NCI-H82 treated with DMSO at 0.1 percent for 48 hours (cell line): ENCODE results near the gene ANXA10.
"Not testable (repeated sequence)": the region's sequence is repeated elsewhere in the genome, so short reads cannot be mapped to it uniquely, and the experiment has no call there.

Experiments used
- DNase-seq: peaks from one replicate; lab custom pipeline; 2025; ENCODE audit not compliant: unreplicated experiment; lab: John Stamatoyannopoulos, UW

The ANXA10 gene, protein sequence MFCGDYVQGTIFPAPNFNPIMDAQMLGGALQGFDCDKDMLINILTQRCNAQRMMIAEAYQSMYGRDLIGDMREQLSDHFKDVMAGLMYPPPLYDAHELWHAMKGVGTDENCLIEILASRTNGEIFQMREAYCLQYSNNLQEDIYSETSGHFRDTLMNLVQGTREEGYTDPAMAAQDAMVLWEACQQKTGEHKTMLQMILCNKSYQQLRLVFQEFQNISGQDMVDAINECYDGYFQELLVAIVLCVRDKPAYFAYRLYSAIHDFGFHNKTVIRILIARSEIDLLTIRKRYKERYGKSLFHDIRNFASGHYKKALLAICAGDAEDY

GRCh38 chr4:168092176-168092712 is at the start of gene ANXA10:
Gene ANXA10, plus strand, starts transcription at chr4:168092537. Its CDS starts 164 bp downstream, at chr4:168092701.
- no peak for DNase-seq

DNA sequence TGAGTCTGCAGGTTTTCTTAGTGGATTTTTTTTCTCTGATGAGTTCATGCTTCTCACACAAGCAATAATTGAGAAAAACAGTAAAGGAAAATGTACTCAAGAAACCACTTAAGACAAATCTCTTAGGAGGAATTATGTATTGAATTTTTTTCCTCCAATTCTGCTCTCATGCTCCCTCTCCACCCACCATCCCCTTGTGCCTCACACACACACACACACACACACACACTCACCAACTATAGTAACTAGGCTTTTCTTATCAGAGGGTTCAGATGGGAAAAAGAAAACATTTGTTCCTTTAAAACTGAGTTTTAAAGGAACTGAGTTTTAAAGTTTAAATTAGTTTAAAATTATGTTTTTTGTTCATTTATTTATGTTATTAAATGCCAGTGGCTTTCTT is 47.0 kb upstream of the ANXA10 start:
- no peak for DNase-seq

DNA sequence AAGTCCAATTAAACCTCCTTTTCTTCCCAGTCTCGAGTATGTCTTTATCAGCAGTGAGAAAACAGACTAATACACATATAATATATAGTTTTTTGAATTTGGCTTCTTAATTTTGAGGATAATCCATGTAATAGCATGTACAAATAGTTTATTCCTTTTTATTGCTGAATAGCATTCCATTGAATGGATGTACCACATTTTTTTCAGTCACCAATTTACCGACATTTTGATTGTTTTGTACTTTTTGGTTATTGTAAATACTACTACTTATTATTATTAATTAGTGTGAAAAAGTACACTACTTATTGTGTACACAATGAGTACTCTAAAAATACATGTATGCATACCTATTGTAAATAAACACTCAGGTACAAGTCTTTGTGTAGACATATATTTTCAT is 42.3 kb upstream of the ANXA10 start:
- no peak for DNase-seq

GRCh38 chr4:168051526-168051925 is 40.8 kb upstream of the ANXA10 start:
- DNase-seq, result no peak

DNA sequence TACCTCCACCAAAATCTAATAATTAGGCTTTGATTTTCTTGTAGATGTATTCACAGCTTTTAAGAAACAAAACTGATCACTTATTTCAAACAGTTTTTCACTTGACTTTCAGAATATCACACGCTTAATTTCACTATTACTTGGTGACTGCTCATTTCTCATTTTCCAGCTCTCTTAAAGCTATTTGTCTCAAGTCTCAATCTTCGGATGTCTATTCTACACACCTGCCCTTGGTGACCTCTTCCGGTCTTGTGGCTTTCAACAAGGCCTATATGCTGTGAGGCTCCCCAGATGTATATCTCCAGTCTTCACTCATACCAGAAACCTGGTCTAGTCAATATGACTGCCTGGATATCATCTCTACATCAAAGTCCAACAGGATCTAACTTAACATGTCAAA is 34.9 kb upstream of the ANXA10 start:
- no peak for DNase-seq

DNA sequence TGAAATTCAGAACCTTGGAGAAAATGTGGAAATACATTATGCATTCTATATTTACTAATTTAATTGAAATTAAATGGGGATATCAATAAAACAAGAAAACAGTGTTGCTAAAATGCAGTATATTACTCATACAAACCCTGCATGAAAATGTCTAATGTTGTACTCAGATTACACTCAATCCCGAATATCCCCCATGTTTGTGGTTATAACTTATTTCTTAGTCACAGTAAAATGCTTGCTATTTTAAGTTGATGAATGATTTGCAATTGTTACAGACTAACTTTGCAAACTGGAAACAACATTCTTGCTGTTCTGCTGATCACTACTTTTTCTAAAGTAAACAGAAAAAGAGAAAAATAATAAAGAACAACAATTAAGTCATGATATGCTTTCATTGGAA is 33.1 kb upstream of the ANXA10 start:
- no peak for DNase-seq

DNA sequence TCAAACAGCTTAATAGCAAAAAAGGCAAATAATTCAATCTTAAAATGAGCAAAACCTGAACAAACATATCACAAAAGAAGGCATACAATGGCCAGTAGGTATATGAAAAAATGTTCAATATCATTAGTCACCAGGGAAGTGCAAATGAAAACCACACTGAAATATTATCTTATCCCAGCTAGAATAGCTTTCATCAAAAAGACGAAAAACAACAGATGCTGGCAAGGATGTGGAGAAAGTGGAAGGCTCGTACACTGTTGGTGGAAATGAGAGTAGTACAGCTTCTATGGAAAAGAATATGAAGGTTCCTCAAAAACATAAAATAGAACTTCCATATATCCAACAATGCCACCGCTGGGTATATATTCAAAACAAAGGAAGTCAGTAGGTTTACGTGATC is 29.3 kb upstream of the ANXA10 start:
- DNase-seq, result no peak

DNA sequence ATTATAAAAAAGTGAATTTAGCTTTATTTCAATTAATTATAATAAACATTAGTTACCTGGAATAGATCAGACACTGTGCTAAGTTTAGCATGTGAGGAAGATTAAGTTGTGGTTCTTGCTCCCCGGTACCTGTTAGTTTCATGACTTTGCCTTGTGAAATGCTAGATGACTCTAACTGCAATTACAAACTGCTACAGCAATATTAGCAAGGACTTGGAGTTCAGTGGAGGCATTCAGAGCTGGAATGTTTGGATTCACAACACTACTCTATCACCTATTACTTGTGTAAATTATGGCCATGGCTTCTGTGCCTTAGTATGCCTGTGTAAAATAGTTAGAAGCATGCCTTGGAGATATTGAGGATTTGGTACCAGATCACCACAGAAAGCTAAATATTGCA is 21.4 kb upstream of the ANXA10 start:
- DNase-seq, result no peak

DNA sequence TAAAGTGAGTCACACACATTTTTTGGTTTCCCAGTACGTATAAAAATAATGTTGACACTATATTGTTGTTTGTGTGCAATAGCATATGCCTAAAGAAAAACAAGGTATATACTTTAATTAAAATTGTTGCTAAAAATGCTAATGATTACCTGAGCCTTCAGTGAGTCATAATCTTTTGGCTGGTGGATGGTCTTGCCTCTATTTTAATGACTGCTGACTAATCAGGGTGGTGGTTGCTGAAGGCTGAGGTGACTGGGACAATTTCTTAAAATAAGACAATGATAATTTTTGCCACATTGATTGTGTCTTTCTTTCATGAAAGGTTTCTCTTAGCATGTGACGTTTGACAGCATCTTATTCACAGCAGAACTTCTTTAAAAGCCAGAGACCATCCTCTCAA is 21.0 kb upstream of the ANXA10 start:
- DNase-seq, result no peak

- no peak for DNase-seq
Measured at GRCh38 chr4:168074861-168075260, 17.5 kb upstream of the ANXA10 start.

DNA sequence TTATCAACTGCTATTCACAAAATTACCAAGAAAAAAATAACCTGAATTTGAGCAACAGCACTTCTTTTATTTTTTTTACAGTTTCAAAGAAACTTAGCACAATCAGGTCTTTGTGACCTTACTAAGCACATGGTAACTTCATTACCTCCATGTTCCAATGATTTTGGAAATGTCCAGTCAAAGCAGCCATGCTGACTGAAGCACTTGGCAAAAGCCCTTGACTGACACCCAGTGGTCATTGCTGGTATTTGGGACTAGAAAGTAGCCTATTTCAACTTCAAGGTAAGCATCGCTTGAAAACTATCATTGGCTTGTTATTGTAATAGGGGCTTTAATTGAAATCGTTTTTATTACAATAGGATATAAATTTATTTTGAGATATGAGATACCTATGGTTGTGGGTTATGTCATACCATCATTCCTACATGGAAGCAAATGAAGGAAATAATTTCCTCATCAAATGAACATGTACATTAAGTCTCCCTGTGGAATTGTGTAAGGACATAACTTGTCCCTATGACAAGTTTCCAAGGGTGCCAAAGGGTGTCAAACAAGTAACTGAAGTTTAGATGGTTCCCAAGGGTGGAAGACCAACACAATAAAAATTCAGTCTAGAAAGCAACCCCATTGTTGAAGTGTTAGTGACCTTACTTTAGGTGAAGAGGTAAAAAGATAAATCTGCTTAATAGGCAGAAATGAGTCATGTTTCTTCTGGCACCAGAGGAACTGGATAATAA is 15.2 kb upstream of the ANXA10 start:
- peak; percentile 1 for DNase-seq

DNA sequence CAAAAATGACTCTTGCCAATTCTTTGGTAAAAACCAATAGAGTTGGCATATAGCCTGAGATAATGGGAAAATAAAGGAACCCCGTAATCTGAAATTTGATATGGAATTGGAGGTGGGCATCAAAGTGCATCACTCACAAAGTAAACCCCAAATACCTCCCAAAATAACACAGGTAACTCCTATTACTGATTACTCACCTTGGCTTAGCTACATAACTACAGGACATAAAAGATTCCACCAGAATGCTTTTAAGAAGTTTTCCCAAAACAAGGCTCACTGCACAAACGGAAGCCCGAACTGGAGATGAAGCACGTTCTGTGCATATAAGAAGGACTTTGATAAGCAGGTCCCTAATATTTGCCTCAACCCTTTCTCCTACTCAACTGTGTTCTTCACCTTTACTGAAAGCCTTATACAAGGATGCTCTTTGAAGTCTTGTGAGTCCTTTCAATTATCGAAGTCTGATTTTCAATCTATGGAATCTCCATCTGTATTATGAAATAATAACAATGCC is 14.6 kb upstream of the ANXA10 start:
- DNase-seq, result no peak

DNA sequence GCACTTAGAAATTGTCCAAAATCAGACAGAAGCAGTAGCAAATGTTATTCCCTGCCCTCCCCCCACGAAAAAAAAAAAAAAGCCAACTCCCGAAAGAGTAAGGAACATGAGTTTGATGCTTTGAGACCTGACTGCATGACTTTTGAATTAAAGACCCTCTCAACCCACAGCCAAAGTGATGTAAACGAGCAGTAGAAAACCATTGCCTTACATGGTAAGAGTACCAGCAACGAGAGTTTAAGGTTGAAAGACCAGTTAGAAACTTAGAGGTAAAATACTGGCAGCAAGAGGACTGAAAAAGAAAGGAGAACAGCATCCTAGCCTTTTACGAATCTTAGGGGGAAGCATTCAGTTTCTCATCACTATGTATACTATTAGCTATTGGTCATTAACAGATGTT is 10.0 kb upstream of the ANXA10 start:
- no peak for DNase-seq

- no peak for DNase-seq
Measured at GRCh38 chr4:168095776-168096406, 3.6 kb downstream of the ANXA10 start.

- DNase-seq, result no peak
Measured at GRCh38 chr4:168096407-168096784, 4.1 kb downstream of the ANXA10 start.

- DNase-seq, result no peak
Measured at GRCh38 chr4:168097161-168097560, 4.8 kb downstream of the ANXA10 start.

DNA sequence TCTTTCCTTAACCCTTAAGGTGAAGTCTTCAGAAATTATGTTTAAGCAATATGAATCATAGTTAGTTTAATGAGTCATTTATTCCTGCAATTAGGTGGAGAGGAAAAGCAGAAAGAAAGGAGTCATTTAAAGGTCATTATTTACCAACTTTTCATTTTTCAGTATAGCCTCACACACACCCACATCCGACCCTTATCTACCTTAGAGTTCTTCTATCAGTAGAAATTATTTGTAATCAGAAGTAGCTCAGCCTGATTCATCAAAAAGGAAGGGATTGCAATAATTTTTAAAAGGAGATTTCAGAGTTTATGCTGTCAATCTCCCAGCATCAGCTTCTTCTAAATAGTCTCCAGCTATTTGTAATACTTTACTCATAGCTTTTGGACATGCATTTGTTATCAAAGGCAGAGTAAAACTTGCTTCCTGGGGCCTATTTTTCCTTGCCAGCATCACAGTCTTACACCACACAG is 5.9 kb downstream of the ANXA10 start:
- no peak for DNase-seq

- DNase-seq, result no peak
Measured at GRCh38 chr4:168099195-168099594, 6.9 kb downstream of the ANXA10 start.

GRCh38 chr4:168101026-168101425 is 8.7 kb downstream of the ANXA10 start:
- DNase-seq, result no peak

GRCh38 chr4:168102403-168102802 is 10.1 kb downstream of the ANXA10 start:
- no peak for DNase-seq

DNA sequence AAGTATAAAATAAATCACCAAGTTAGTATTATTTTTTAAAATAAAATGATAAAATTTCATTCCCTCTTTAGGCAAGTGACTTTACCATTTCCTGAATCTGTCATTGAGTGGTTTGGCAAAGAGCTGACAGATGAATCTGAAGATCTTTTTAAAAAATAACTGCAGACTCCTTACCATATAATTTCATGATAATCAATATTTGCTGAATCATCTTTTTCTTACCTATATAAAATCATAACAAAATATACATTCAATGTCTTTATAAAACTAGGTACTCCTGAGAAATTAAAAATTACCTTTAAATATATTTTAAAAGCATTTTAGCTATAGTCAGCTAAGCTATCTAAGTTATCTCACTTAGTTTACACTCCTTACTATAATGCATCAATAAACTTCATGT is 17.2 kb downstream of the ANXA10 start:
- DNase-seq, result no peak

- DNase-seq, result not testable (repeated sequence)
Measured at GRCh38 chr4:168113059-168113458, 20.7 kb downstream of the ANXA10 start.
